HCT116 (cell line): Measurements from ENCODE around the gene DHX30. TPM values are rescaled to one million over a fixed set of nuclear protein-coding genes. Genes with fewer than 3 reads are reported as not detected.

Source experiments
- ATAC-seq: fragments of 200-7000 bp; cut with Tn5 transposase; 2 replicates; pipeline ENCODE4 v1.9.1; 2020; ENCODE audit warnings: mild to moderate bottlenecking, moderate library complexity
- BruUV-seq: library from RNA; stranded (reverse); fragments of 400-500 nt; replicated peaks from 2 replicates; lab custom pipeline; 2021; lab: Mats Ljungman, UMichigan
- CTCF ChIA-PET: fragments of 300-600 bp; sonication (Branson Sonifier 250); formaldehyde crosslinking; loops from one replicate; lab custom pipeline; 2021; ENCODE audit warnings: antibody characterized with exemption; lab: Charles Lee
- POLR2A ChIA-PET: fragments of 300-600, 350-600 bp; sonication (Branson Sonifier 250); formaldehyde crosslinking; loops from one replicate; lab custom pipeline; 2021; ENCODE audit warnings: antibody characterized with exemption; lab: Charles Lee
- RAD21 ChIA-PET, 2 experiments: fragments of 300-600 bp; sonication (Branson Sonifier 250); formaldehyde crosslinking; loops; one replicate each; lab custom pipeline; 2023; ENCODE audit warnings: low total read pairs in 2 of 2; ENCODE audit not compliant: uncharacterized antibody in 2 of 2, unreplicated experiment in 2 of 2, low non-redundant PET in 1 of 2; lab: Charles Lee
- DNase-seq: peaks from one replicate; pipeline ENCODE4 v3.0.0-alpha.2; 2010; ENCODE audit warnings: low read depth, low spot score
- H2AFZ ChIP-seq: fragments of 200-600 bp; shearing (Covaris generic), sonication (generic); 2 replicates; pipeline ENCODE4 v1.6.1; 2017; ENCODE audit warnings: low read depth, mixed run types, mixed read lengths, antibody characterized with exemption, low read length; ENCODE audit not compliant: poor library complexity, severe bottlenecking
- H3K27ac ChIP-seq: 2 replicates; pipeline ENCODE4 v1.5.1; 2012; ENCODE audit warnings: low read depth, low read length
- H3K27me3 ChIP-seq: fragments of 200-600 bp; sonication (generic); 2 replicates; pipeline ENCODE4 v1.6.1; 2016; ENCODE audit warnings: mixed run types, low read length, mixed read lengths; ENCODE audit not compliant: insufficient read depth
- H3K36me3 ChIP-seq, 2 experiments: fragments of 200-500 bp in 1 of 2; fragments of 200-600 bp in 1 of 2; sonication (Bioruptor generic) in 1 of 2; sonication (generic) in 1 of 2; 2 replicates each; pipeline versions ENCODE4 v1.5.1 to v1.6.1; 2014 to 2016; ENCODE audit warnings: low read length in 2 of 2, inconsistent platforms in 1 of 2, mixed read lengths in 1 of 2, mixed run types in 1 of 2; ENCODE audit not compliant: insufficient read depth in 2 of 2, control insufficient read depth in 1 of 2
- H3K4me1 ChIP-seq, 2 experiments: fragments of 200-600 bp in 1 of 2; sonication (generic) in 1 of 2; 2 replicates each; pipeline versions ENCODE4 v1.5.1 to v1.6.1; 2012 to 2017; ENCODE audit warnings: low read length in 2 of 2, inconsistent platforms in 1 of 2, mild to moderate bottlenecking in 1 of 2, mixed read lengths in 1 of 2, mixed run types in 1 of 2, moderate library complexity in 1 of 2; ENCODE audit not compliant: insufficient read depth in 2 of 2, control insufficient read depth in 1 of 2
- H3K4me2 ChIP-seq: fragments of 200-600 bp; sonication (generic); 2 replicates; pipeline ENCODE4 v1.6.1; 2017; ENCODE audit warnings: mixed run types, low read length, mixed read lengths
- H3K4me3 ChIP-seq, 2 experiments: fragments of 200-600 bp in 1 of 2; sonication (generic) in 1 of 2; replicated peaks in 1 of 2; 2 replicates each; pipeline ENCODE4 v1.5.1; 2011 to 2016; ENCODE audit warnings: low read length in 2 of 2, control low read depth in 1 of 2, low read depth in 1 of 2, mild to moderate bottlenecking in 1 of 2, mixed read lengths in 1 of 2, mixed run types in 1 of 2
- H3K79me2 ChIP-seq: fragments of 200-600 bp; sonication (generic); 2 replicates; pipeline ENCODE4 v1.6.1; 2017; ENCODE audit warnings: mild to moderate bottlenecking, mixed run types, low read length, moderate library complexity, mixed read lengths; ENCODE audit not compliant: insufficient read depth
- H3K9ac ChIP-seq: fragments of 200-600 bp; sonication (generic); 2 replicates; pipeline ENCODE4 v1.6.1; 2016; ENCODE audit warnings: low read length, mixed read lengths
- H3K9me2 ChIP-seq: fragments of 200-600 bp; sonication (generic), shearing (Covaris generic); 2 replicates; pipeline ENCODE4 v1.6.1; 2017; ENCODE audit warnings: mixed run types, mild to moderate bottlenecking, moderate library complexity; ENCODE audit not compliant: insufficient read depth
- H3K9me3 ChIP-seq, 2 experiments: fragments of 200-500 bp in 1 of 2; fragments of 200-600 bp in 1 of 2; sonication (Bioruptor generic) in 1 of 2; sonication (generic) in 1 of 2; 2 replicates each; pipeline ENCODE4 v1.6.1; 2014 to 2017; ENCODE audit warnings: low read length in 2 of 2, mixed read lengths in 2 of 2, inconsistent platforms in 1 of 2, low read depth in 1 of 2, mild to moderate bottlenecking in 1 of 2, mixed run types in 1 of 2, moderate library complexity in 1 of 2; ENCODE audit not compliant: control insufficient read depth in 1 of 2, insufficient read depth in 1 of 2
- H4K20me1 ChIP-seq: fragments of 200-600 bp; sonication (generic), shearing (Covaris generic); 2 replicates; pipeline ENCODE4 v1.6.1; 2017; ENCODE audit warnings: mixed run types, mild to moderate bottlenecking, moderate library complexity; ENCODE audit not compliant: insufficient read depth
- CBX3 ChIP-seq: IDR thresholded peaks from 2 replicates; pipeline ENCODE4 v1.6.1; 2012; ENCODE audit warnings: low read depth
- ELF1 ChIP-seq: IDR thresholded peaks from 2 replicates; pipeline ENCODE4 v1.6.1; 2012; ENCODE audit warnings: low read depth, borderline replicate concordance
- EZH2 ChIP-seq: fragments of 200-600 bp; sonication (generic); IDR thresholded peaks from 2 replicates; pipeline ENCODE4 v1.6.1; 2017; ENCODE audit warnings: antibody characterized with exemption, mixed run types
- EZH2phosphoT487 ChIP-seq: fragments of 200-600 bp; IDR thresholded peaks from 2 replicates; pipeline ENCODE4 v1.6.1; 2018; ENCODE audit warnings: antibody characterized with exemption, borderline replicate concordance
- JUND ChIP-seq: IDR thresholded peaks from 2 replicates; pipeline ENCODE4 v1.6.1; 2012
- POLR2A ChIP-seq: IDR thresholded peaks from 2 replicates; pipeline ENCODE4 v1.7.0; 2011; ENCODE audit warnings: borderline replicate concordance; ENCODE audit not compliant: insufficient read depth, insufficient read length; ENCODE audit errors: extremely low read depth
- RAD21 ChIP-seq: IDR thresholded peaks from 2 replicates; pipeline ENCODE4 v1.6.1; 2012; ENCODE audit warnings: low read depth, mild to moderate bottlenecking
- REST ChIP-seq: IDR thresholded peaks from 2 replicates; pipeline ENCODE4 v1.6.1; 2012; ENCODE audit warnings: low read depth
- SP1 ChIP-seq: IDR thresholded peaks from 2 replicates; pipeline ENCODE4 v1.6.1; 2012; ENCODE audit warnings: low read depth
- TCF7L2 ChIP-seq: IDR thresholded peaks from 2 replicates; pipeline ENCODE4 v1.7.0; 2011; ENCODE audit warnings: borderline replicate concordance, inconsistent platforms; ENCODE audit not compliant: insufficient read depth, insufficient read length; ENCODE audit errors: extremely low read depth
- YY1 ChIP-seq: IDR thresholded peaks from 2 replicates; pipeline ENCODE4 v1.6.1; 2011; ENCODE audit warnings: low read length, low read depth, moderate library complexity, mild to moderate bottlenecking; ENCODE audit not compliant: insufficient replicate concordance; ENCODE audit errors: extremely low read depth
- ZFX ChIP-seq: fragments of 450-650 bp; IDR thresholded peaks from 2 replicates; pipeline ENCODE4 v1.6.1; 2017
- ZNF274 ChIP-seq: fragments of 200-500 bp; sonication (Bioruptor generic); IDR thresholded peaks from 2 replicates; pipeline ENCODE4 v1.6.1; 2014; ENCODE audit warnings: mild to moderate bottlenecking, low read depth, low read length, inconsistent platforms
- intact Hi-C: fragments of 100-400 bp; cut with micrococcal nuclease; formaldehyde crosslinking; loops from 2 replicates; pipeline ENCODE4 v1.10.0; 2022
- total RNA-seq: library from RNA; stranded (reverse); gene quantifications from one replicate; pipeline ENCODE4 v1.2.1, GENCODE V29; 2021; ENCODE audit not compliant: unreplicated experiment

DHX30 gene
- total RNA-seq, 1 experiment from 2014 or later, result 114 TPM

GRCh38 chr3:47856669-47857068 is 53.7 kb downstream of the DHX30 start:
- Histone ChIP-seq H3K9ac (no peak overlapping the region), H3K4me2 (no peak overlapping the region), H4K20me1 (no peaks in the 10 kb centered on the region), H3K4me1 (no peaks in the 10 kb centered on the region)
- RAD21 ChIA-PET, result no interaction called here
- TF ChIP-seq RAD21 (no peak), ELF1 (no peak), ZNF274 (no peak), JUND (no peak), ZFX (no peak), YY1 (no peak), REST (no peak), EZH2phosphoT487 (no peak), POLR2A (no peak), SP1 (no peak), EZH2 (no peak), TCF7L2 (no peak), CBX3 (no peak)
- TF ChIP-seq, all 23 proteins: peak for 0
- ChIA-PET CTCF (no interaction called here), POLR2A (no interaction called here)
- Histone ChIP-seq H2AFZ (no peak overlapping the region), H3K36me3 (peaks cover 0 to 10% of the 10 kb centered on the region in 2 experiments; a peak in 3 of 4 replicates), H3K9me3 (no peaks in the 10 kb centered on the region), H3K27me3 (no peaks in the 10 kb centered on the region), H3K27ac (no peak overlapping the region), H3K4me3 (no peak overlapping the region), H3K9me2 (no peaks in the 10 kb centered on the region), H3K79me2 (no peaks in the 10 kb centered on the region)
- intact Hi-C loops, result no loop called here
- no peak for ATAC-seq
- no peak for DNase-seq
- no TSS peak for BruUV-seq
